ENCODE measurements around the gene GRID1.
A peak's percentile ranks its signal among the peaks of the same experiment; 100 is the strongest.

Gene GRID1

DNA sequence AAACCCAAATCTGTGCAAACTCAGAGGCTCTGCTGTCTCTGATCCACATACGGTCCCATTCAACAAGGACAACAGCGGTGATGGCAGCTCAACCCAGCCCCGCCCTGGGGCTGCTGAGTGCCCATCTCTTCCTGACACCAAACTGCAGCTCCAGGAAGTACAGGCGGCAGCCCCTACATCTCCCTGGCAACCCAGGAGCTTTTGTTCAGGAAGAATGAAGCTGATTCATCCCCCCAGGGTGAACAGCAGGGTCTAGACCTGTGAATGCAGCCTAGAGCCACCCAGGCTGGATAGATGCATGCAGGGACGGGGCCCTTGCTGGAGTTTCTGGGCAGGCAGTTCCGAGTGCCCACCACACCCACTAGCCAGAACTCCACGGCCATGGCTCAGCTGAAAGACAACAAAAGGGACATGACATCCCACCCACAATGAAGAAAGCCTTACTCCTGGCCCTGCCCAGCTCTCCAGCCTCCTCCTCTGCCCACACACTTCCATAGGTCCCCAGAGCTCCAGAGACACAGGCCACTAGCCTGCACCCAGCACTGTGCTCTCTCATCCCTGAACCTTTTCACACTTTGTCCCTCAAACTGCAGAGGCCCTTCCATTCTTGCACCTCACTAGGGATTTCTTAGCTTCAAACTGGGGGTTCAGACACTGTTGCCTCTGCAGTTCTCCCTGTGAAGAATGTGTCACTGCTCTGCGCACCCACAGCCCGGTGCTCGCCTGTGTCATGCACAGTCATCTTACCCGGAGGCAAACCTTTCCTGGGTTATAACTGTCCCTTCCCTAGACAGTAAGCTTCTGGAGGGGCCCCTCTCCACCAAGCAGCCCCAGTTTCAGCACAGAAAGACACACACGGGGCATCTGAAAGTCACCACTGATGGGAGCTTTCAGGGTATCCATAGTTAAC, 99.1 kb downstream of the GRID1 start:
- no peak for DNase-seq (ENCODE audit: low read depth, low spot score)

DNA sequence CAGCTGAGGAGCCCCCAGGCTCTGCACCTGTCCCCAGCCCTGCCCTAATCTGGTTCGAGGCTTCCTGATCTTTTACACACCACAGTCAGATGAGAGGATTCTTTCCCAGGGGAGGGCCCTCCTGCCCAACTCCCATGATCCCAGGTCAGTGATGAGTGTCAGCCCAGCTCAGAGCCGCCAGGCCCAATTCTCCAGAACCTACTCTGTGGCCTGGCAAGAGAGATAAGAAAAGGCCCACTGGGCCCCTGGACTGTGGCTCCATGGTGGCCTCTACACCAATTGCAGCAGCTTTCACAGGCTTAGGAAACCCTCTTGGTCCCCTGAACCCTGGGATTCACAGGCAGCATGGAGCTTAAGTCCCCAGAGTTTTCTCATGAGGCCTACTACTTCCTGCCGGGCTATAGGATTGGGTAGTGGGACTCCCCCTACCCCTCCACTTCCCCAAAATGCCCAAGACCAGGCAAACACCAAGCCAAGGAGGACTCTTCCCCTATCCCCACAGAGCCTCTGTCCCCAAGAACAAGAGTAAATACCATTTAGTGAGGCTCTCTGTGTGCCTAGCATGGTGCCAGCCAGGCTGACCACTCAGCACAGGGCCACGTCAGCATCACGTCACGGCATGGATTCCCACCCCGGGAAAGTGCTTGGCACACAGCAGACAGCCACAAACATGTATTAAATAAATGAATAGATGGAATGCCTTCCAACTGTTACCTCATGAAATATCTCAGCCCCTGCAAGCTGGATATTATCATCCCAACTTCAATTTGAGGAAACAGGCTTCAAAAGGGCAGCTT, 100.0 kb downstream of the GRID1 start:
- no peak for DNase-seq (ENCODE audit: low read depth, low spot score)

DNA sequence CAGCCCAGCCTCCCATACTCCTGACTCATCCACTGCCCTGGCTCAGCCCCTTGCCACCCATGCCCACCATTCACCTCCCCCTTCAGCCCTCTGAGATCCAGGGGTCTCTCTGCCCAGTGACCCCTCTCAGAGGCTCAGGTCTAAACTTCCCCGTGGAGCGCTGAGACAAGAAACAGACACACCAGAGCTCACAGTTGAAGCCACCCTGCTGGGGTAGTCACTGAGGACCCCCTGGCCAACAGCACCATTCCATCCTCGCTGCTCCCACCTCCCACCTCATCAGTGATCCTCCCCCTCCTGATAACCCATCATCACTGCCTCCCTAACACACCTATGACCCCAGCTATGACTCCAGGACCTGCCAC, 100.7 kb downstream of the GRID1 start:
- DNase-seq (ENCODE audit: low read depth, low spot score) = no peak

GRCh38 chr10:86265236-86265894, 101.2 kb downstream of the GRID1 start:
- DNase-seq (ENCODE audit: low read depth, low spot score) = no peak

GRCh38 chr10:86264481-86265231, 101.9 kb downstream of the GRID1 start:
- no peak for DNase-seq (ENCODE audit: low read depth, low spot score)

DNA sequence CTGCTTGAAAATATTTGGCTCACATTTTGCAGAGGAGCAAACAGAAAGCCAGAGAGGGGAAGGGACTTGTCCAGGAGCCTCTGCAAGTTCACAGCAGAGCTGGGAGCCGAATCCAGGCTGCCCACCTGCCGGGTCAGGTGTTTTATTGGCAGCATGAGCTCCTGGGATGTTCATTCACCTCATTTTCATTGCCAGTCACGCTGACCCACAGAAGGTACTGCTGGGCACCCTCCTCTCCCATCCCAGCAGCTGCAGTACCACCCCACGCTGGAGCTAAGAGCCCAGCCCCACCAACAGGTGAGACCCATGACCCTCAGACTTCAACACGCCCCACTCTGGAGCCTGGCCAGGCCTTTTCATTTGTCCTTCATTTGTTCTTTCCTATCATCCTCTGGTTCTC, 102.7 kb downstream of the GRID1 start:
- no peak for DNase-seq (ENCODE audit: low read depth, low spot score)

DNA sequence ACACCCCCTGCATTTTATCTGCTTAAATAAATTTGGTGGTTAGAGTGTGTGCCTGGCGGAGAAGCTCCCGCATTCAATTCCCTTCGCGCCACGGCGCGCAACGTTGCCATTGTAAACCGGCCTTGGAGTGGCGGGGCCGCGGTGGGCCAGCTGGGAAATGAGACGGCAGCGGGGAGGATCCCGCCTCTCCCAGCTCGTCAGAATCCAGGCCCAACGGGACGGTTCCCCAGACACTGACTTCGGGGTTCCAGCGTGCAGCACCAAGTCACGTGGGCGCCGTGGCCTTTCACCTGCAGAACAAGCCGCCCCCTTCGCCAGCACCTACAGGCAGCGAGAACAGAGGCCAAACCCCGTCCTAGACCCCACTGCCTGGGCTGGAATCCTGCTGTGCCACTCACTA, 103.4 kb downstream of the GRID1 start:
- no peak for DNase-seq (ENCODE audit: low read depth, low spot score)

DNA sequence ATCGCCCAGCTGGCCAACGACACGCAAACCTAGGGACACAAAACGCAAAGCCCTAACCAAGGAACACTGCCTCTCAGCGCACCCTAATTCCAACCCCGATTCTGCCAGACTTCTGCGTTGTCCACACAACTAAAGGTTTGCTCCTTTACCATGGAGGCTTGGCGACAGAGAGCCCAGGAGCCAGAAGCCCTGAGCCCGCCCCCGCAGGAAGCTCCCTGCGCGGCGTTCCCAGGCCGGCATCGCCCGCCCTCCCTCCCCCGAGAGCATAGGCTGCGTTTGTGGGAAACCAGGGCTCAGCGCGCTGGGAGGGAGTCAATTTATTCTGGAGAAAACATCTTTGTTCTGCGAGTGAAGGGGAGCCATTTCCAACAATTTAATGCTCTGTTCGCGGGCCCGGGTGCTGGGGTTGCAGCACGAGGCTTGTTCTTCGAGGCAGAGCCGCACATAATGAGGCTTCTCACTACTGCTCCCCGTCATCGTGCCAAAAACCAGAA, 103.9 kb downstream of the GRID1 start:
- DNase-seq (ENCODE audit: low read depth, low spot score) = no peak

DNA sequence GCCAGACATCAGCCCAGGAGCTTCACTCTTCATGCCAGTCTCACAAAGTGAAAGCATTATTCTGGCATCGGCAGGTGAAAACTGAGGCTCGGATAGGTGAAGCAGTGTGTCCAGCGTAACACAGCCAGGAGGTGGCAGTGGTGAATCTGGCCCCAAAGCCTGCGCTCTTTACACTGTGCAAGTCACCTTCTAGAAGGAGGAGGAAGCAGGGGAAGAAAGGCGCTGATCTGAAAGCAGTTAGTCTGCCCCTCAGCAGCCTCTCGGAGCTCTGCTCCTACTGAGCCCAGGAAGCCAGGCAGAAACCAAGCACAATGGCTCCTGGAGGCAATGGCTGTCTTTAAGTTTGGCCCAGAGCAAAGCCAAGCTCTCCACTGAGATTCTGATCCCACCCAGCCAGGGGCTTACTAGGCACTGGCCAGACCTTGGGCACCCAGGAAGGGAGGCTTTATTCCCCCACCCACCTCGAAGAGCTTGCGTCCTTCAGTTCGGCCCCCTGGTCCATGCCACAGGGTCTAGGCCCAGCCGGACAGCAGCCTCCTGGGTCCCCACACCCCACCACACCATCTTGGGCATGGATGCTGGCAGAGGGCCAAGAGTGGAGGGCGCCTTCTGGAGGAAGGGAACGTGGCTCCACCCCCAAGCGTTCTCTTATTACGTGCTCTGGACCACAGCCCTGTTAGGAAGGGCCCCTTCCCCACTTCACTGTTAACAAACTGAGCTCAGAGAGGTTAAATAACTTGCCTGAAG, 104.5 kb downstream of the GRID1 start:
- DNase-seq (ENCODE audit: low read depth, low spot score) = peak; percentile 47

- no peak for DNase-seq (ENCODE audit: low read depth, low spot score)
These were observed 105.1 kb downstream of the GRID1 start for GRCh38 chr10:86261470-86261869.

DNA sequence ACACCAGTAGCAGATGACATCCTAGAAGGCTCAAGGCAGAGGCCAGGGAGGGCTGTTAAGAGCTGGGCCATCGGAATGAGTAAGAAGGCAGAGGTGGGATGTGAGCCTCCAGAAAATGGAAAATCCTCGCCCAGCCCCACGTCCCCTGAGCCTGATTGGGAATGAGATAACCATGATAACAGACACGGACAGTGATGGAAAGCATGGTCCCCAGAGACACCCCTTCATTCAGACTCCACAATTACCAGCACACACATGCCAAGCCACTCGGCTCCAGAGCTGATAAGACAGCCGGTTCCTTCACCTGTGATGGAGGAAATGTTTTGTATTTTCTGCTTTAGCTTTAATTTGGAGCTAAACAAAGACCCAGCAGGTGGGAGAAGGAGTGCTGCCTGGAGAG, 106.0 kb downstream of the GRID1 start:
- DNase-seq (ENCODE audit: low read depth, low spot score) = no peak

DNA sequence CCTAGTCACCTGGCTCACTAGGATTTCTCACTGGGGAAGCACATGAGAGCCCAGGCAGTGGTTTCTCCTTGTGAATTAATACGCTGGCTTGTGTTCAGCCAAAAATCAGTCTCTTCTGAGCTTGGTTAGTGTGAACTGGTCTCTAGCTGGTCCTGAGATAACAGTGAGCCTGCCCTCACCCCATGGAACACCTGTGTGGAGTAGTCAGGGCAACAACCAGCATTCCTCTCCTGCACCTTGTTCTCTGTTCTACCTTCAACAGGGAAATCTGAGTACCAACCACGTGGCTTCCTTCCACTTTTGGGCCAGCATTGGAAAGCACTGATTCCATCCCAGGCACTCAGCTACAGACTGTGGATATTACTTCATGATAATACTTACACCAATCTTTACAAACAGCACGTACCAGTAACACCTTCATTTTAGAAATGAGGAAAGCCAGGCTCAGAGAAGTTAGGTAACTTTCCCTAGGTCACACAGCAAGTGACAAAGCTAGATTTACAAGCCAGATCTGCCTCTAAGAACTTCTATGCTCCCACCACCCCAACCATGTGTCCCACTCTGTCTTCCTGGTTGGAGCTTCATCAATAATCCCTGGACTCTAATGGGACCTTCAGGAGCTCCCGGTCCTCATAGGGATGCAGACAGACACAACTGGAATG, 106.6 kb downstream of the GRID1 start:
- no peak for DNase-seq (ENCODE audit: low read depth, low spot score)

DNA sequence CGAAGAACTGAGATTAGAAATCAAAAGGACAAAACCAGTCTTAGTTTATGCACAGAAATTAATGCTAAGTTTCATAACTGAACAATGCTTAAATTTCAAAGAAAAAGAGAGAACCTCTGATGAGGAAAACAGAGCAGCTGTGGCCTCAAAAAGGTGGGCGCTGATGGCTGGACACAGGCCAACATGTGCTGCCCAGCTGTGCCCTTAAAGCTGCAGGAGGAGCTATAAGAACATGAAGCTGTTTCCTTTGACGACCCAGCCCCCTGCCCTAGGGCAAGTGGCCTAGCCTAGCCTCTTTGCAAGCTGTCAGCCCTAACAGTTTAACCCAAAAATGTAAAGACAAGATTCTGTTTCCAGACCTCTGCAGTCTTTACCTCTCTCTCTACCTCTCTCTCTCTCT, 107.7 kb downstream of the GRID1 start:
- no peak for DNase-seq (ENCODE audit: low read depth, low spot score)

DNA sequence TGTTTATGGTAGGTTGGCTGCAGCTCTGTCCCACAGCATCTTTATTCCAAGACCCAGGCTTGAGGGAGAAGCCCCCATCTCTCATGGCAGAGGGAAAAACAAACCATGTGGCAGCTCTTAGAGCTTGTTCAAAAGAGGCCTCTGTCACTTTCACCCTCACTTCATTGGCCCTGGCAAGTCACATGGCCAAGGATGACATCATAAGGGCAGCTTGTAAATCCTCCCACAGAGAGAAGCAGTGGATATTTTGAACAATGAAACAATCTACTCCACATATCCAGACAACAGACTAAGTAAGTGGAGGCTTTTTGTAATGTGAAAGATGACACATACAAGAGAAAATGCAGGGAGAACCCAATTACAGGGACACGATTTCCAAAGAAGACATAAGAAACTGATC, 108.1 kb downstream of the GRID1 start:
- no peak for DNase-seq (ENCODE audit: low read depth, low spot score)

- no peak for DNase-seq (ENCODE audit: low read depth, low spot score)
These were observed 108.9 kb downstream of the GRID1 start for GRCh38 chr10:86257683-86258082.

GRCh38 chr10:86256690-86257315, 109.8 kb downstream of the GRID1 start:
- DNase-seq (ENCODE audit: low read depth, low spot score) = no peak

- no peak for DNase-seq (ENCODE audit: low read depth, low spot score)
These were observed 111.0 kb downstream of the GRID1 start for GRCh38 chr10:86255405-86256251.

- DNase-seq (ENCODE audit: low read depth, low spot score) = no peak
These were observed 111.9 kb downstream of the GRID1 start for GRCh38 chr10:86254526-86255174.
